ENCODE measurements around the gene PRM1. TPM values are rescaled to one million over a fixed set of nuclear protein-coding genes. Genes with fewer than 3 reads are reported as not detected.

The PRM1 gene
- polyA plus RNA-seq, 2 of the 4 experiments (the other 2 are of a cell fraction): not detected

GRCh38 chr16:11295672-11296071, 14.5 kb upstream of the PRM1 start:
- H3K9me3 ChIP-seq: no peaks in the 10 kb centered on the region
- H3K4me2 ChIP-seq: no peak overlapping the region
- H3K4me1 ChIP-seq: no peaks in the 10 kb centered on the region
- POLR2A ChIA-PET: no interaction called here
- no peak for ATAC-seq
- TF ChIP-seq JUN (IDR thresholded peaks at IDR 0.05) (no peak), SREBF2 (IDR thresholded peaks at IDR 0.05) (no peak), BHLHE40 (IDR thresholded peaks at IDR 0.05; ENCODE audit: low read depth, low read length) (no peak), FOSL2 (IDR thresholded peaks at IDR 0.05) (no peak), FOSL2 (CRISPR knock-in tag; IDR thresholded peaks at IDR 0.05) (no peak), HOXB5 (CRISPR knock-in tag; IDR thresholded peaks at IDR 0.05) (no peak), HMGXB4 (CRISPR knock-in tag; IDR thresholded peaks at IDR 0.05; ENCODE audit: borderline replicate concordance) (no peak), EHMT2 (IDR thresholded peaks at IDR 0.05; ENCODE audit: low read depth) (no peak)
- H3K27ac ChIP-seq: no peak overlapping the region
- DNase-seq (ENCODE audit: low read depth in 1 of 2, low spot score in 1 of 2): no peak
- no peak overlapping the region for H3K4me3 ChIP-seq
- WGBS (ENCODE audit: missing lambda C conversion rate): 84% methylated on average over 4 of the region's 4 CpGs
- CTCF ChIA-PET: no interaction called here
- no peak for FAIRE-seq

- no peak for FAIRE-seq
- POLR2A ChIA-PET: interaction anchor here (0.7 kb wide), 1 partner anchor 109 kb away, joined by 7 read pairs; no protein-coding TSS in a partner anchor
- no peaks in the 10 kb centered on the region for H3K9me3 ChIP-seq
- TF ChIP-seq BHLHE40 (IDR thresholded peaks at IDR 0.05; ENCODE audit: low read depth, low read length) (no peak), MYC (IDR thresholded peaks at IDR 0.05; ENCODE audit: borderline replicate concordance, low read length) (no peak), FOSL2 (IDR thresholded peaks at IDR 0.05) (no peak), FOSL2 (CRISPR knock-in tag; IDR thresholded peaks at IDR 0.05) (no peak), POLR2AphosphoS2 (conservative IDR thresholded peaks at IDR 0.05; ENCODE audit: low read length) (no peak), CEBPB (IDR thresholded peaks at IDR 0.05) (no peak), BCL3 (IDR thresholded peaks at IDR 0.05) (no peak), CHD2 (IDR thresholded peaks at IDR 0.05; ENCODE audit: low read length, partially characterized antibody) (no peak), POLR2A (IDR thresholded peaks at IDR 0.05; ENCODE audit: low read length) (no peak), ZC3H11A (IDR thresholded peaks at IDR 0.05) (no peak), HDAC2 (IDR thresholded peaks at IDR 0.05) (no peak), FOXS1 (CRISPR knock-in tag; IDR thresholded peaks at IDR 0.05) (no peak), CTCF (IDR thresholded peaks at IDR 0.05) (no peak), RAD21 (conservative IDR thresholded peaks at IDR 0.05 in 1 of 2, IDR thresholded peaks at IDR 0.05 in 1 of 2) (no peak)
- CTCF ChIA-PET: interaction anchor here (0.7 to 1.6 kb wide), 3 partner anchors 22 to 37 kb away, joined by 3 to 7 read pairs (median 3); partner anchors contain the start of gene SOCS1
- H3K4me1 ChIP-seq: no peaks in the 10 kb centered on the region
- WGBS (ENCODE audit: missing lambda C conversion rate): 48% methylated on average over 7 of the region's 7 CpGs
- no peak for DNase-seq (ENCODE audit: low read depth in 1 of 2, low spot score in 1 of 2)
- H3K27ac ChIP-seq: no peak overlapping the region
- no peak overlapping the region for H3K4me3 ChIP-seq
- H3K4me2 ChIP-seq: no peak overlapping the region
- ATAC-seq: no peak
These were observed 11.1 kb upstream of the PRM1 start for GRCh38 chr16:11292076-11292748.
